ENCODE results near the gene FOXP1.

Gene FOXP1

GRCh38 chr3:71564361-71564760 lies 19.2 kb downstream of the FOXP1 start:
- Histone ChIP-seq H4K20me1 (ENCODE audit: control insufficient read depth, insufficient read depth, low read depth, low read length) (no peaks in the 10 kb centered on the region), H3K4me1 (ENCODE audit: control insufficient read depth, low read length) (peaks cover 99% of the 10 kb centered on the region), H3K27me3 (ENCODE audit: control insufficient read depth, low read length) (no peaks in the 10 kb centered on the region), H3K27ac (ENCODE audit: low read depth, low read length) (peak overlapping the region; percentile 98), H3K36me3 (ENCODE audit: control insufficient read depth, low read length) (peaks cover 85% of the 10 kb centered on the region), H3K4me3 (ENCODE audit: low read length) (peak overlapping the region; percentile 70), H3K4me2 (ENCODE audit: low read length) (peak overlapping the region; percentile 95), H3K9me2 (replicated peaks; ENCODE audit: control insufficient read depth, low read length) (no peaks in the 10 kb centered on the region), H3K9me3 (ENCODE audit: control insufficient read depth, insufficient read depth, low read length) (no peaks in the 10 kb centered on the region), H3F3A (ENCODE audit: control insufficient read depth, insufficient read depth) (peaks cover 40% of the 10 kb centered on the region), H3K79me2 (ENCODE audit: control insufficient read depth, low read length) (peaks cover 98% of the 10 kb centered on the region)
- TF ChIP-seq EZH2phosphoT487 (IDR thresholded peaks at IDR 0.05; ENCODE audit: borderline replicate concordance, low read length) (no peak), CTCF (IDR thresholded peaks at IDR 0.05; ENCODE audit: low read depth, low read length, poor library complexity, severe bottlenecking) (no peak)

- no peaks in the 10 kb centered on the region for H3K9me3 ChIP-seq (ENCODE audit: control insufficient read depth, insufficient read depth, low read length)
- H3K27ac ChIP-seq (ENCODE audit: low read depth, low read length), result peak overlapping the region; percentile 98
- H3K27me3 ChIP-seq (ENCODE audit: control insufficient read depth, low read length), result no peaks in the 10 kb centered on the region
- peaks cover 35% of the 10 kb centered on the region for H3F3A ChIP-seq (ENCODE audit: control insufficient read depth, insufficient read depth)
- H3K4me3 ChIP-seq (ENCODE audit: low read length), result peak overlapping the region; percentile 70
- H3K36me3 ChIP-seq (ENCODE audit: control insufficient read depth, low read length), result peaks cover 85% of the 10 kb centered on the region
- H3K79me2 ChIP-seq (ENCODE audit: control insufficient read depth, low read length), result peaks cover 98% of the 10 kb centered on the region
- TF ChIP-seq EZH2phosphoT487 (IDR thresholded peaks at IDR 0.05; ENCODE audit: borderline replicate concordance, low read length), result no peak
- no peak for TF ChIP-seq CTCF (IDR thresholded peaks at IDR 0.05; ENCODE audit: low read depth, low read length, poor library complexity, severe bottlenecking)
- no peaks in the 10 kb centered on the region for H3K9me2 ChIP-seq (replicated peaks; ENCODE audit: control insufficient read depth, low read length)
- peak overlapping the region; percentile 95 for H3K4me2 ChIP-seq (ENCODE audit: low read length)
- H3K4me1 ChIP-seq (ENCODE audit: control insufficient read depth, low read length), result peaks cover 99% of the 10 kb centered on the region
- no peaks in the 10 kb centered on the region for H4K20me1 ChIP-seq (ENCODE audit: control insufficient read depth, insufficient read depth, low read depth, low read length)
Observed at GRCh38 chr3:71563827-71564226, 19.7 kb downstream of the FOXP1 start.

- Histone ChIP-seq H3K9me3 (ENCODE audit: control insufficient read depth, insufficient read depth, low read length) (no peaks in the 10 kb centered on the region), H3K4me2 (ENCODE audit: low read length) (peak overlapping the region; percentile 95), H3K79me2 (ENCODE audit: control insufficient read depth, low read length) (peaks cover 97% of the 10 kb centered on the region), H3K4me1 (ENCODE audit: control insufficient read depth, low read length) (peaks cover 95% of the 10 kb centered on the region), H4K20me1 (ENCODE audit: control insufficient read depth, insufficient read depth, low read depth, low read length) (no peaks in the 10 kb centered on the region), H3K9me2 (replicated peaks; ENCODE audit: control insufficient read depth, low read length) (no peaks in the 10 kb centered on the region), H3K36me3 (ENCODE audit: control insufficient read depth, low read length) (peaks cover 84% of the 10 kb centered on the region), H3F3A (ENCODE audit: control insufficient read depth, insufficient read depth) (peaks cover 35% of the 10 kb centered on the region), H3K4me3 (ENCODE audit: low read length) (peak overlapping the region; percentile 70), H3K27ac (ENCODE audit: low read depth, low read length) (peak overlapping the region; percentile 98), H3K27me3 (ENCODE audit: control insufficient read depth, low read length) (no peaks in the 10 kb centered on the region)
- no peak for TF ChIP-seq EZH2phosphoT487 (IDR thresholded peaks at IDR 0.05; ENCODE audit: borderline replicate concordance, low read length)
- no peak for TF ChIP-seq CTCF (IDR thresholded peaks at IDR 0.05; ENCODE audit: low read depth, low read length, poor library complexity, severe bottlenecking)
Observed at GRCh38 chr3:71562938-71563337, 20.6 kb downstream of the FOXP1 start.
